Endometrial microvascular endothelial cells (primary cell): ENCODE measurements around the gene VAMP5. TPM values are rescaled to one million over a fixed set of nuclear protein-coding genes. Genes with fewer than 3 reads are reported as not detected.
"Not testable (repeated sequence)": the region's sequence is repeated elsewhere in the genome, so short reads cannot be mapped to it uniquely, and the experiment has no call there.

Experiments used
- in situ Hi-C: cut with HindIII; loops from 2 replicates; pipeline ENCODE4 v1.10.0; 2017; ENCODE audit warnings: low sequenced_read_pairs, low pct_unique_long_range_greater_than_20kb; ENCODE audit errors: inconsistent ontology term
- total RNA-seq: library from RNA; depleted of rRNA; stranded (reverse); fragments of >200 nt; gene quantifications from one replicate; pipeline ENCODE4 v1.2.3, GENCODE V29; 2015; ENCODE audit errors: inconsistent ontology term

Gene VAMP5
- total RNA-seq, 1 donor from 2014 or later, result 124 TPM

DNA sequence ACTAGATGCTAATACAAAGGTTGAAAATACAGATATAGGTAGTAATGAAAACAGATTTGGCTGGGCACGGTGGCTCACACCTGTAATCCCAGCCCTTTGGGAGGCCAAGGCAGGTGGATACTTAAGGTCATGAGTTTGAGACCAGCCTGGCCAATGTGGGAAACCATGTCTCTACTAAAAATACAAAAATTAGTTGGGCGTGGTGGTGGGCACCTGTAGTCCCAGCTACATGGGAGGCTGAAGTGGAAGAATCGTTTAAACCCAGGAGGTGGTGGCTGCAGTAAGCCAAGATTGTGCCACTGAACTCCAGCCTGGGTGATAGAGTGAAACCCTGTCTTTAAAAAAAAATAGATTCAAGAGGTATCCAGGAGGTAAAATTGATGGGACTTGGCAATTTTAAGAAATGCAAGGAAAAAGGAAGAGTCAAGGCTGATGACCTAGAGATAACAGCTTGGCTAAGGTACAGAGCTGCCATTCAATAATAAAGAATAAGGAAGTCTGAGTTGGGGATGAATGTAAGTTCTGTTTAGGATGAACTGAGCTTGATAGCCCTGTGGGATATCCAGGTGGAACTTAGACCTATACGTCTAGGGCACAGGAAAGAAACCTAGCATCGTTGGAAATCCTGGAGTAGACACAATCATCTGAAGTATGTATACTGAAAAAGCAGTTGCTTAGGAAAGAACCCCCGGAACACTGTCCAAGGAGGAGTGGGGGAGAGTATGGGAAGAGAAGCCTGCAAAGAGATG lies 36.2 kb upstream of the VAMP5 start:
- in situ Hi-C loops, result loop anchor here (25.0 kb wide), 1 partner anchor 136 kb away; the partner anchor contains the start of genes CAPG and SH2D6

GRCh38 chr2:85548608-85548900 lies 35.7 kb upstream of the VAMP5 start:
- in situ Hi-C loops, result loop anchor here (25.0 kb wide), 1 partner anchor 136 kb away; the partner anchor contains the start of genes CAPG and SH2D6

DNA sequence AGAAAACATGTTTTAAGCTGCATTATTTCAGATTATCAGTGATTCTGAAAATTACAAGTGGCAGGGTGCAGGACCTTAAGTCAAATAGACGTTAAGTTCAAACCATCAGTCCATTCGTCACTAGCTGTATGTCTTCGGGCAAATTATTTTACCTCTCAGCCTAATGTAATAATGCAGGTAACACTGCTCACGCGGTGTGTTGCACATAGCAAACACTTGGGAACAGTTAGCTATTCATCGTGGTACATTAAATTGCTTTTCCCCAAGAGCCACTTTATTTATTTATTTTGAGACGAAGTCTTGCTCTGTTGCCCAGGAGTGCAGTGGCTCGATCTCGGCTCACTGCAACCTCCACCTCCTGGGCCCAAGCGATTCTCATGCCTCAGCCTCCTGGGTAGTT lies 35.1 kb upstream of the VAMP5 start:
- in situ Hi-C loops, result loop anchor here (25.0 kb wide), 1 partner anchor 137 kb away; the partner anchor contains the start of genes CAPG and SH2D6

DNA sequence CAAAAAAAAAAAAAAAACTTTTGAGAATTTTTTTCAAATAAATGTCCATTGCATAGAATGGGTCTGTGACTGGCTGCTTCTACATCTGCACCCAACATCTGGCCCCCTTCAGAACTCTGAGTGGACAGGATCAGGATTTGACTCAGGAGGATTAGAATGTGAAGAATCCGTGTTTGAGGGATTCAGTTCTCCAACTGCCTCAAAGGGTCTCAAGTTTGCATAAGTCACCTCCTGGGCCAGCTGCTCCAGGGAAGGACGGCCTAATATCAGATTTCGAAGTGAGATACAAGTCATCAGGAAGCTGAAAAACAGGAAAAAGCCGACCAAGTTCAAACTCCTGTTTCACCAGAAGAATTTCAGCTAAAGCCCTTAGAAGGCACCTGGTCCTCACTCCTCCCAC lies 34.4 kb upstream of the VAMP5 start:
- in situ Hi-C loops, result loop anchor here (25.0 kb wide), 1 partner anchor 138 kb away; the partner anchor contains the start of genes CAPG and SH2D6

DNA sequence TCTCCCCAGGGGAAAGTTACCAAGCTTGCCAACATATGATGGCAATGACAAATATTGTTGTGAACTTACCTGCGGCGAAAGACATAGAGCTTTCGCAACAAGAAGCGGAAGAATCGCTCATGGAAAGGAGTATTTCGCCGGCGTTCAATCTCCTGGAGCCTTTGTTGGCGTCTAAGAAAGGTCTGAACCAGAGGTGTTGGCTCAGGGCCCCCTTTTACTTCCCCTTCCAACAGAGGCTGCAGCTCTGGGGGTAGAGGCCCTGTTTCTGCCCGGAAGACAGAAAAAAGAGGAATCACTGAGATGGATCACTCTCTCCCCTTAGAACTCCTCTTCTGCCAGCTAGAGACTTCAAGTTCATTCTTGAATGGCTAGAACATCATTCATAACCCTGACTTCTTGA lies 33.7 kb upstream of the VAMP5 start:
- in situ Hi-C loops, result no loop called here

- in situ Hi-C loops, result no loop called here
Measured at GRCh38 chr2:85551698-85552678, 32.2 kb upstream of the VAMP5 start.

DNA sequence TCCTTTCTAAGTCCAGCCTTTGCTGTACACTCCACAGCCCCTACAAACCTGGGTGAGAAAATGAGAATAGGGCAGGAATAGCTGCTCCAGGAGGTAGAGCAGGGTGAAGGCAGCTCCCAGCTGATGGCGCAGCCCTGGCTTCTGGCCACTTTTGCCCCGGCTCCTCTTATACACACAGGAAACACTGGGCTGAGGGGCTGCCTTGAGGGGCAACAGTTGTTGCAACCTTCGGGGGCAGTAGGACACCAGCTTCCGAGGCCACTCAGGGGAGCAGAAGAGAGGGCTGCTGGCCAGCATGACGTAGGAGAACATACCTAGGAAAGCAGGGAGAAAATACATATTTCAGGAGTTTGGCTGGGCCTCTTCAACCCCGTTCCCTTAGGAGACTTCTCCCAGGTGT lies 31.0 kb upstream of the VAMP5 start:
- in situ Hi-C loops, result no loop called here

- in situ Hi-C loops, result no loop called here
Measured at GRCh38 chr2:85554980-85555612, 29.1 kb upstream of the VAMP5 start.

- in situ Hi-C loops, result no loop called here
Measured at GRCh38 chr2:85557130-85557529, 27.1 kb upstream of the VAMP5 start.

- in situ Hi-C loops, result no loop called here
Measured at GRCh38 chr2:85558160-85558559, 26.1 kb upstream of the VAMP5 start.

DNA sequence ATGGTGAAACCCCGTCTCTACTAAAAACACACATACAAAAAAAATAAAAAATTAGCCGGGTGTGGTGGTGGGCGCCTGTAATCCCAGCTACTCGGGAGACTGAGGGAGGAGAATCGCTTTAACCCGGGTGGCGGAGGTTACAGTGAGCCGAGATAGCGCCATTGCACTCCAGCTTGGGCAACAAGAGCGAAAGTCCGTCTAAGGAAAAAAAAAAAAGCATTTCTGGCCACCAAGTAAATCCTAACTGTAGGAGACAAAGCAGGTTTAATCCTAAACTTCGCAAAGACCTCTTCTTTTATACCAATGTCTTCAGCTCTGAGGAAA lies 23.9 kb upstream of the VAMP5 start:
- in situ Hi-C loops, result not testable (repeated sequence)

DNA sequence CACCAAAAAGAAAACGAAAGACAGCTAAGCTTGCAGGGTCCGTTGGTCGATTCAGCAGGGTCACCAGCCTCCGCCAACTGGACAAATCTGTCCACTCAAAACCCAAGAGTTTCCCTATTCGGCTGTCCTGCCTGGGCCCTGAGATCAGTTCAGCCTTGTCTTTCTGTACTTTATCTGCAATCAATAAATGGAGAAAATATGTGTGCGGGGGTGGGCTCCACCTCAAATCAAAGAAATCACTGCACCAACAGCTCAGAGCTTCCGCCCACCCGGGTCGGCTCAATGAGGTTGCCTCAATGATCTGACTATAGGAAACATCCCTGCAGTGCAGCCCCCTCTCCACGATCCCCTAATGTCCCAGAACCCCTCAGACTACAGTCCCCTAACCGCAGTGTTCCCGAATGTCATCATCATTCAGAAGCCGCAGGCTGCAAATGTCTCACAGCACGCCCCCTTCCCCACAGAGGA lies 23.4 kb upstream of the VAMP5 start:
- in situ Hi-C loops, result no loop called here

DNA sequence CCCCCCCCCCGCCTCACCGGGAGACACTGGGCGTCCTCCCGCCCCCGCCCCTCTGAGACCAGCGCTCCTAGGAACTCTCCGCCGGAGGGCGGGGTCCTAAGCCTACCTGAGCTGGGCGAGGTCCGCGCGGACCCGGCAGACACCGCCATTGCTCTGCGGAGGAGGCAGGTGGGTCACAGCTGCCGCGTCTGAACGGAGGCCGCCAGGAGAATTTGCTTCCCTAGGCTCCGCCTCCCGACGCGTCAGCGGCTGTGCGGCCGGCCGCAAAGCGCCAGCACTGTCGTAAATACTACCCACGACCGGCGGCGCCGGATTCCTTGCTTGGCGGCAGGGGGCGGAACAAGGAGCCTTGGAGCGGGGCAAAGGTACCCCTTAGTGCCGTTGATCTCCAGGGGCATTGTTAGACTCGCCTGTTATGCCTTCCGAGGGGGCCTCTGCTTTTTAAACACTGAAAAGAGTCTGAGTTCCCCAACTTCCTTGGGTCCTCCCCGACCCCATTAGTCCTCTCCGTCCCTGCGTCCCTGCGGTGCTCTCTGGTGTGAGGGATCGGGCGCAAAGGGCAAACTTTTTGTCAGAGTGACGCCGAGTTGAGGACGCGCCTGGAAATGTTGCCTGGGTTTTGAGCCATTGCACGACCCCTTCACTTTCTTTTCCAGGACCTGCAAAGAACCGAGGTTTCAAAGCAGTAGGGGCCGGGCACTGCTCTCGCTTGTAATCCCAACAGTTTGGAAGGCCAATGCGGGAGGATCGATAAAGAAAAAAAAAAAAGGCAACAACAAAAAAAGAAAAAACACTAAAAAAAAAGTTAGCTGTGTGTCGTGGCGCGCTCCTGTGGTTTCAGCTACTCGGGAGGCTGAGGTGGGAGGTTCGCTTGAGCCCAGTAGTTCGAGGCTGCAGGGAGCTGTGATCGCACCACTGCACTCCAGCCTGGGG lies 22.7 kb upstream of the VAMP5 start, which contains the start of gene GGCX:
Gene GGCX, minus strand, starts transcription at position 214 of the 933 bp plus-strand sequence. Its CDS starts 65 bp downstream, at position 149.
- in situ Hi-C loops, result no loop called here

DNA sequence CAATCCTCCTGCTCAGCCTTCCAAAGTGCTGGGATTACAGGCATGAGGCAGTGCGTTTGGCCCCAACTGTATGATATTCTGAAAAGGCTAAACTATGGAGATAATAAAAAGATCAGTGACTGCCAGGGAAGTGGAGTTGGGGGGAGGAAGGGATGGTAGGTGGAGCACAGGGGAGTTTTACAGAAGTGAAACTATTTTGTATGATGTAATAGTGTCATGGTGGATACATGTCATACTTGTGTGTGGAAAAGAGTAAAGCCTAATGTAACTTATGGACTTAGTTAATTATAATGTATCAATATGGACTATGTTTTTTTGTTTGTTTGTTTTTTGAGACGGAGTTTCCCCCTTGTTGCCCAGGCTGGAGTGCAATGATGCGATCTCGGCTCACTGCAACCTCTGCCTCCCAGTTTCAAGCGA lies 20.1 kb upstream of the VAMP5 start:
- in situ Hi-C loops, result no loop called here

DNA sequence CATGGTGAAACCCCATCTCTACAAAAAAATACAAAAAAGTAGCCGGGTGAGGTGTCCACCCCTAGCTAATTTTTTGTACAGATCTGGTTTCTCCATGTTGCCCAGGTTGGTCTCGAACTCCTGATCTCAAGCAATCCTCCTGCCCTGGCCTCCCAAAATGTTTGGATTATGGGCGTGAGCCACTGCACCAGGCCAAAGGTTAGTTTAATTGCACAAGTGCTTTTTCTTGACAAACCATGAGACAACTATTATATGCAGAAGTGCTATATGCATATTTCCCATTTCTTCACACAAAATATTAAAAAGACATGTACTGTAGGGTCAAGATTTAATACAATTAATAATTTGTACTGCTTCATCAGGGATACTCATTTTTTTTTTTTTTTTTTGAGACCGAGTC lies 18.0 kb upstream of the VAMP5 start:
- in situ Hi-C loops, result no loop called here

GRCh38 chr2:85575739-85576138 lies 8.5 kb upstream of the VAMP5 start:
- in situ Hi-C loops, result no loop called here

DNA sequence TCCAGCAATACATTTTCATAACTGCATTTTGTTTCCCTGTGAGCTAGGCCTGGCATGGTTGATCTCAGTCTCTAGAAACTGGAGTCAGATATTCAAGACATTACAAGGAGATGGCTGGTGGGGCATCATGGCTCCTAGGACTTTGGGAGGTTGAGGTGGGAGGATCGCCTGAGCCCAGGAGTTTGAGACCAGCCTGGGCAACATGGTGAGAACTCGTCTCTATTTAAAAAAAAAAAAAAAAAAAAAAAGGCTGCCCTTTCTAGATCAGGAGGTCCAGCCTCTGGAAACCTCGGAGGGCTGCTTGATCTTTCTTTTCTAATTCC lies 7.2 kb upstream of the VAMP5 start:
- in situ Hi-C loops, result no loop called here
